Amygdala (tissue), 56 donors: ENCODE measurements around the gene AFDN.

ENCODE experiments used
- DNase-seq, 56 donors: peaks; one replicate each; lab custom pipeline; 2025; lab: John Stamatoyannopoulos, UW

AFDN gene

GRCh38 chr6:167913699-167914098 lies 87.0 kb downstream of the AFDN start:
- no peak for DNase-seq

- no peak for DNase-seq
Observed at GRCh38 chr6:167915139-167915538, 88.4 kb downstream of the AFDN start.

GRCh38 chr6:167917551-167918154 lies 90.9 kb downstream of the AFDN start:
- DNase-seq, result no peak

GRCh38 chr6:167918548-167919278 lies 92.0 kb downstream of the AFDN start:
- no peak for DNase-seq

GRCh38 chr6:167919349-167919748 lies 92.6 kb downstream of the AFDN start:
- peak in 9 of 56 donors; percentile 9 to 63 (median 19) for DNase-seq

- DNase-seq, result peak in 8 of 56 donors; percentile 15 to 61 (median 24)
Observed at GRCh38 chr6:167920165-167920564, 93.5 kb downstream of the AFDN start.

- DNase-seq, result no peak
Observed at GRCh38 chr6:167921831-167922230, 95.1 kb downstream of the AFDN start.

- peak in 1 of 56 donors; percentile 39 for DNase-seq
Observed at GRCh38 chr6:167925026-167925425, 98.3 kb downstream of the AFDN start.

GRCh38 chr6:167927246-167927645 lies 100.5 kb downstream of the AFDN start:
- no peak for DNase-seq

- DNase-seq, result no peak
Observed at GRCh38 chr6:167928111-167928510, 101.4 kb downstream of the AFDN start.

- DNase-seq, result no peak
Observed at GRCh38 chr6:167930295-167930694, 103.6 kb downstream of the AFDN start.

- no peak for DNase-seq
Observed at GRCh38 chr6:167932468-167933276, 106.0 kb downstream of the AFDN start.

- DNase-seq, result no peak
Observed at GRCh38 chr6:167933290-167933689, 106.6 kb downstream of the AFDN start.

GRCh38 chr6:167933847-167934246 lies 107.1 kb downstream of the AFDN start:
- DNase-seq, result no peak

- no peak for DNase-seq
Observed at GRCh38 chr6:167934426-167934864, 107.7 kb downstream of the AFDN start.

GRCh38 chr6:167936051-167936450 lies 109.3 kb downstream of the AFDN start:
- no peak for DNase-seq

GRCh38 chr6:167937301-167937700 lies 110.6 kb downstream of the AFDN start:
- no peak for DNase-seq

- DNase-seq, result no peak
Observed at GRCh38 chr6:167937948-167938911, 111.5 kb downstream of the AFDN start.

GRCh38 chr6:167941822-167942221 lies 115.1 kb downstream of the AFDN start:
- DNase-seq, result no peak

GRCh38 chr6:167944130-167944529 lies 117.4 kb downstream of the AFDN start:
- DNase-seq, result no peak
